Measurements from ENCODE around the gene WDR37. TPM values are rescaled to one million over a fixed set of nuclear protein-coding genes. Genes with fewer than 3 reads are reported as not detected.

WDR37 gene
- total RNA-seq, 1 experiment from 2014 or later, result 10.4 TPM

- Mint-ChIP-seq H3K9me3 (peaks cover 3% of the 10 kb centered on the region), H3K36me3 (peaks cover 40% of the 10 kb centered on the region), H3K27ac (no peak overlapping the region; the same call in 1 of the 2 replicates), H3K4me3 (no peak overlapping the region), H3K27me3 (ENCODE audit: low read depth) (no peaks in the 10 kb centered on the region), H3K4me1 (0 out of 2 replicates have a peak, but pooled peaks cover 5% of the 10 kb centered on the region)
- ChIA-PET POLR2A (no interaction called here), CTCF (interaction anchor here (0.7 kb wide), 1 partner anchor 205 kb away, joined by 3 read pairs; no protein-coding TSS in a partner anchor)
- TF ChIP-seq SMAD3 (CRISPR knock-in tag; IDR thresholded peaks at IDR 0.05; ENCODE audit: borderline replicate concordance), result no peak
- TF ChIP-seq CTCF (IDR thresholded peaks at IDR 0.05), result no peak
- no peak for TF ChIP-seq E2F1 (CRISPR knock-in tag; IDR thresholded peaks at IDR 0.05)
- no peak for TF ChIP-seq ATF2 (CRISPR knock-in tag; IDR thresholded peaks at IDR 0.05; ENCODE audit: borderline replicate concordance, low read depth)
- TF ChIP-seq IRF1 (CRISPR knock-in tag; IDR thresholded peaks at IDR 0.05), result no peak
- no peak for TF ChIP-seq NR1H2 (CRISPR knock-in tag; IDR thresholded peaks at IDR 0.05)
- no peak for TF ChIP-seq ZNF423 (CRISPR knock-in tag; IDR thresholded peaks at IDR 0.05)
- TF ChIP-seq PRDM15 (CRISPR knock-in tag; IDR thresholded peaks at IDR 0.05), result no peak
- TF ChIP-seq ETV6 (CRISPR knock-in tag; IDR thresholded peaks at IDR 0.05), result no peak
- no peak for TF ChIP-seq MYBL2 (CRISPR knock-in tag; IDR thresholded peaks at IDR 0.05)
- no peak for TF ChIP-seq PRRX2 (CRISPR knock-in tag; IDR thresholded peaks at IDR 0.05)
- TF ChIP-seq ZNF138 (CRISPR knock-in tag; conservative IDR thresholded peaks at IDR 0.05), result no peak
- no peak for TF ChIP-seq TEAD4 (CRISPR knock-in tag; IDR thresholded peaks at IDR 0.05)
- no peak for TF ChIP-seq ZNF512 (CRISPR knock-in tag; IDR thresholded peaks at IDR 0.05; ENCODE audit: borderline replicate concordance)
- TF ChIP-seq CREM (CRISPR knock-in tag; IDR thresholded peaks at IDR 0.05), result no peak
- no peak for TF ChIP-seq EMX1 (CRISPR knock-in tag; IDR thresholded peaks at IDR 0.05)
- TF ChIP-seq IRF2 (CRISPR knock-in tag; IDR thresholded peaks at IDR 0.05; ENCODE audit: borderline replicate concordance, low read depth), result no peak
- TF ChIP-seq ARID4B (CRISPR knock-in tag; IDR thresholded peaks at IDR 0.05; ENCODE audit: borderline replicate concordance), result no peak
- ATAC-seq, result peak; percentile 21
- no peak for DNase-seq (ENCODE audit: low spot score)
These were observed 35.7 kb upstream of the WDR37 start for GRCh38 chr10:1020460-1020859.

All from WTC11 (cell line).